GM10847 (cell line): ENCODE results near the gene CBX2.

ENCODE experiments used
- POLR2A ChIP-seq: IDR thresholded peaks from 2 replicates; pipeline ENCODE4 v1.6.1; 2011; ENCODE audit not compliant: insufficient read length; ENCODE audit errors: extremely low read depth

CBX2 gene

GRCh38 chr17:79806863-79807720 is 29.1 kb downstream of the CBX2 start:
- TF ChIP-seq POLR2A, result no peak

GRCh38 chr17:79808763-79809529 is 31.0 kb downstream of the CBX2 start:
- TF ChIP-seq POLR2A, result no peak

- TF ChIP-seq POLR2A, result no peak
These were observed 31.7 kb downstream of the CBX2 start for GRCh38 chr17:79809530-79810129.

GRCh38 chr17:79810130-79811010 is 32.4 kb downstream of the CBX2 start:
- TF ChIP-seq POLR2A, result no peak

- TF ChIP-seq POLR2A, result no peak
These were observed 33.3 kb downstream of the CBX2 start for GRCh38 chr17:79811011-79811867.

GRCh38 chr17:79811868-79812352 is 34.0 kb downstream of the CBX2 start:
- TF ChIP-seq POLR2A, result no peak

GRCh38 chr17:79812353-79813258 is 34.7 kb downstream of the CBX2 start:
- no peak for TF ChIP-seq POLR2A

- no peak for TF ChIP-seq POLR2A
These were observed 35.6 kb downstream of the CBX2 start for GRCh38 chr17:79813297-79814126.

- no peak for TF ChIP-seq POLR2A
These were observed 36.4 kb downstream of the CBX2 start for GRCh38 chr17:79814127-79814973.

- no peak for TF ChIP-seq POLR2A
These were observed 37.3 kb downstream of the CBX2 start for GRCh38 chr17:79814974-79815835.
